GM20000 (cell line): Measurements from ENCODE around the gene LUC7L.
A peak's percentile ranks its signal among the peaks of the same experiment; 100 is the strongest.
"Not testable (repeated sequence)": the region's sequence is repeated elsewhere in the genome, so short reads cannot be mapped to it uniquely, and the experiment has no call there.

Experiments used
- DNase-seq: peaks from one replicate; pipeline ENCODE4 v3.0.0; 2012; ENCODE audit warnings: low spot score
- CTCF ChIP-seq: IDR thresholded peaks from 2 replicates; pipeline ENCODE4 v1.5.1; 2012; ENCODE audit warnings: mild to moderate bottlenecking, control low read depth; ENCODE audit errors: extremely low read depth, missing control alignments

Gene LUC7L

DNA sequence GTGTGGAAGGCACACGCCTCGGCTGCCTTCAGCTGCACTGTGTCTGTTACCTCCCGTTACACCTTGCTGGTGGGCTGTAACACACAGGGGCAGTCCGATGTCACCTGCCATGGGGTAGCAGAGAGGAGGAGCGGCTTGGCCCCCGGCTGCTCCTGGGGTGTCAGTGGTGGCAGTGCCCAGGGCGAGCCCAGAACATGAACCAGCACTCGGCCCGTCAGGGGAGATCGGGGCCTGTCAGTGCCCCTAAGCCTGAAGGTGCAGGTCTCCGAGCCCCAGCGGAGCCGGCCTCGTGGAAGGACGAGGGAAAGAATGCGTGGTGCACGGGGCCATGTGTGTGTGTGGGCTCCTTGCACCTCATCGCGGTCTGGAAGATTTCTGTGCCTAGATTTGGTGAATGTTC lies 31.1 kb upstream of the LUC7L start:
- TF ChIP-seq CTCF, result no peak
- no peak for DNase-seq

DNA sequence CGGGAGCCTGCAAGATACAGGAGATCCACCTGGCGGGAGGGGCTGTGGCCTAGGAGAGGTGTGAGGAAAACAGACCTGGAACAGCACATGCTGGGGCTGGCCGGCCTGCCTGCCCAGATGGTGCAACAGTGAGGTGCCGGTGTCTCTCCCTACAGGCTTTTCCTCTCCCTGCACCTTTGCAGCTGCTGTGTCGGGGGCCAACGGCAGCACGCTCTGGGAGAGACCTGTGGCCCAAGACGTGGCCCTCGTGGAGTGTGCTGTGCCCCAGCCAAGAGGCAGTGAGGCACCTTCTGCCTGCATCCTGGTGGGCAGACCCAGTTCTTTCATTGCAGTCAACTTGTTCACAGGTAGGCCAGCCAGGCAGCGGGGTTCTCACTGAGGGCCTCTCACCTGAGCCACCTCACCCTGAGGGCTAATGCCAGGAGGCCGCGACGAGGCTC lies 30.6 kb upstream of the LUC7L start:
- no peak for DNase-seq
- TF ChIP-seq CTCF, result no peak

DNA sequence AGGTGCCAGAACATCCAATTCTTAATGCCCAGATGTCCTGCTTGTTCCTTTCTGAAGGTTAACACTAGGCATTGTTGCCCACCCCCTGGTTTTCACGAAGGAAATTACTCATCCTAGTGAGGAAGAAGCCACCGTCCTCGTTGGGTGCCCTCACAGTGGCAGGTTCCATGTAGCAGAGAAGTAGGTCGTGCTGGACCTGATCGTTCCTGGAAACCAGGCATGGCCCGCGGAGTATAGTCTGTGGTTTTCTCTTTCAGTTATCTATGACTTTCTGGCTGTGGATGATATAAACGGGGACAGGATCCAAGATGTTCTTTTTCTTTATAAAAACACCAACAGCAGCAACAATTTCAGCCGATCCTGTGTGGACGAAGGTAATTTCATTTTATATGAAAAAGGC lies 30.0 kb upstream of the LUC7L start:
- no peak for DNase-seq

GRCh38 chr16:258091-258490 lies 28.8 kb upstream of the LUC7L start:
- DNase-seq, result not testable (repeated sequence)

More for the DNA sequence above, 30.0 kb upstream of the LUC7L start:
- TF ChIP-seq CTCF, result no peak

DNA sequence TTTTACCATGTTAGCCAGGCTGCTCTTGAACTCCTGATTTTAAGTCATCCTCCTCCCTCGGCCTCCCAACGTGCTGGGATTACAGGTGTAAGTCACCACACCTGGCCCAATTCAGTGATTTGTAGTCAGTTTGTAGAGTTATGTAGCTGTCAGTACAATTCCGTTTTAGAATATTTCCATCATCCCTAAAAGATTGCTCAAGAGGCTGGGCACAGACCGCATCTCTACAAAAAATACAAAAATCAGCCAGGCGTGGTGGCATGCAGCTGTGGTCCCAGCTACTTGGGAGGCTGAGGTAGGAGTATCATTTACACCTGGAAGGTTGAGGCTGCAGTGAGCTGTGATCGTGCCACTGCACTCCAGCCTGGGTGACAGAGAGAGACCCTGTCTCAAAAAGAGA lies 25.9 kb upstream of the LUC7L start:
- no peak for DNase-seq
- no peak for TF ChIP-seq CTCF

- TF ChIP-seq CTCF, result no peak
- no peak for DNase-seq
Observed at GRCh38 chr16:254461-254860, 25.2 kb upstream of the LUC7L start.

DNA sequence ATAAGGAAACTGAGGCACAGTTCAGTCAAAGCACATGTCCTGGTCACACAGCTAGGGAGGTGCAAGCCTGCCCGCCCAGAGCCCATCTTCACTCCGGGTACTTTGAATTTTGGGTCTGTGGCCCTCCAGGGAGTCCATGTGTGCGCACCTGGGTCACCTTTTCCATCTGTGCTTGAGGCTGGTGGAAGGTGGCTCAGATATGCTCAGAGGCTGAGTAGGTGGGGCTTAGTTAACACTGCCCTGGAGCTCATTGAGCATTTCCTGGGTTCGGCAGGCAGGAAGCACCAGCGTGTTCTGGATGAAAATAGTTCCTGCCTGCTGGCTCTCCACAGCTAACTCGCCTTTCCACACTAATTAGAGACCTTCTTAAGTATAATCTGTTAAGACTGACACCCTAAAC lies 24.6 kb upstream of the LUC7L start:
- no peak for DNase-seq
- TF ChIP-seq CTCF, result no peak

GRCh38 chr16:252366-253337 lies 23.4 kb upstream of the LUC7L start:
- TF ChIP-seq CTCF, result no peak
- peak; percentile 78 for DNase-seq
